Caco-2 (cell line): ENCODE data around the gene TTC33. TPM values are rescaled to one million over a fixed set of nuclear protein-coding genes. Genes with fewer than 3 reads are reported as not detected.
"Not testable (repeated sequence)": the region's sequence is repeated elsewhere in the genome, so short reads cannot be mapped to it uniquely, and the experiment has no call there.

Source experiments
- BruUV-seq: library from RNA; stranded (reverse); fragments of 400-500 nt; replicated peaks from 2 replicates; lab custom pipeline; 2021; lab: Mats Ljungman, UMichigan
- CTCF ChIA-PET: fragments of 300-600 bp; sonication (Branson Sonifier 250); formaldehyde crosslinking; loops from one replicate; lab custom pipeline; 2022; ENCODE audit warnings: antibody characterized with exemption; lab: Charles Lee
- POLR2A ChIA-PET: fragments of 300-600 bp; sonication (Branson Sonifier 250); formaldehyde crosslinking; loops from one replicate; lab custom pipeline; 2022; ENCODE audit warnings: antibody characterized with exemption; lab: Charles Lee
- DNase-seq, 2 experiments: peaks; one replicate each; pipeline versions ENCODE4 v3.0.0 to v3.0.0-alpha.2; 2020 to 2022
- H3K27me3 ChIP-seq: replicated peaks from 2 replicates; pipeline ENCODE4 v1.6.0; 2011; ENCODE audit warnings: low read length; ENCODE audit not compliant: control insufficient read depth, insufficient read depth
- H3K36me3 ChIP-seq: 2 replicates; pipeline ENCODE4 v1.5.1; 2011; ENCODE audit warnings: low read length; ENCODE audit not compliant: control insufficient read depth, insufficient read depth
- H3K4me1 ChIP-seq: fragments of 250-450 bp; sonication (Bioruptor Pico); 2 replicates; pipeline ENCODE4 v1.5.1; 2020; ENCODE audit warnings: mild to moderate bottlenecking
- H3K4me3 ChIP-seq: 2 replicates; pipeline ENCODE4 v1.5.1; 2011; ENCODE audit warnings: low read depth, mild to moderate bottlenecking, control low read depth, low read length
- H3K9me3 ChIP-seq: fragments of 250-450 bp; sonication (Bioruptor Pico); 2 replicates; pipeline ENCODE4 v1.5.1; 2020; ENCODE audit warnings: mild to moderate bottlenecking, moderate library complexity
- H3K27ac Mint-ChIP-seq: one replicate; pipeline ENCODE4 v1.8.0; 2022; ENCODE audit warnings: mixed read lengths; ENCODE audit not compliant: unreplicated experiment
- H3K27me3 Mint-ChIP-seq: one replicate; pipeline ENCODE4 v1.8.0; 2022; ENCODE audit warnings: mixed read lengths; ENCODE audit not compliant: insufficient read depth, unreplicated experiment
- H3K36me3 Mint-ChIP-seq: one replicate; pipeline ENCODE4 v1.8.0; 2022; ENCODE audit warnings: mild to moderate bottlenecking, mixed read lengths; ENCODE audit not compliant: insufficient read depth, unreplicated experiment
- H3K4me1 Mint-ChIP-seq: one replicate; pipeline ENCODE4 v1.8.0; 2022; ENCODE audit warnings: low read depth, mixed read lengths; ENCODE audit not compliant: unreplicated experiment
- H3K4me3 Mint-ChIP-seq: one replicate; pipeline ENCODE4 v1.8.0; 2022; ENCODE audit warnings: mild to moderate bottlenecking, moderate library complexity, mixed read lengths; ENCODE audit not compliant: unreplicated experiment
- H3K9me3 Mint-ChIP-seq: one replicate; pipeline ENCODE4 v1.8.0; 2022; ENCODE audit warnings: mixed read lengths; ENCODE audit not compliant: unreplicated experiment
- intact Hi-C: fragments of 100-400 bp; cut with micrococcal nuclease; formaldehyde crosslinking; loops from one replicate; pipeline ENCODE4 v1.10.0; 2022; ENCODE audit not compliant: unreplicated experiment
- total RNA-seq: library from RNA; stranded (reverse); gene quantifications from 2 replicates; pipeline ENCODE4 v1.2.3, GENCODE V29; 2022
- TF ChIP-seq, protein P1 (sequence below), 2 experiments: fragments of 200-600 bp in 1 of 2; IDR thresholded peaks; 1 replicate in 1 of 2; 2 replicates in 1 of 2; pipeline versions ENCODE4 v1.5.1 to v1.8.0; 2011 to 2022; ENCODE audit warnings: antibody characterized with exemption in 1 of 2, control low read depth in 1 of 2, inconsistent platforms in 1 of 2, low read depth in 1 of 2, low read length in 1 of 2, mild to moderate bottlenecking in 1 of 2, moderate library complexity in 1 of 2; ENCODE audit not compliant: insufficient read depth in 1 of 2, severe bottlenecking in 1 of 2, unreplicated experiment in 1 of 2

TTC33 gene
- total RNA-seq, 1 experiment from 2014 or later, result 8.6 TPM

DNA sequence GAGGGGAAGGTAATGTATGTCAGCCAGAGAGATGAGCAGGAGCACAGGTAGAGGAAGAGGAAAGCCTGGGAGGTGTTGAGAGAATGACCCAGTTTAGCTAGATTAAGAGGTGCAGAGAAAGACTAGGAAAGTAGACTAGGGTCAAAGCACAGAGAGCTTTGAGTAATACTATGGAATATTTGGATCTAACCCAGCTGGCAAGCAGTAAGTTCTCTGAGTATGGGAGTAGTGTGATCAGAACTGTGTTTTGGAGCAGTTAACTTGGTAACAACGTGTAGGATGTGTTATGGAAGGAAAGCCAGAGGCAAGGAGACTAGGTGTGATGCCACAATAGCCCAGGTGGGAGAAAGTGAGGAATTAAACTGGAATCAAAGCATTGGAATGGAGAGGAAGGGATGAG lies 160.9 kb downstream of the TTC33 start:
- H3K4me3 Mint-ChIP-seq, result no peak overlapping the region
- H3K9me3 Mint-ChIP-seq, result no peaks in the 10 kb centered on the region
- no peaks in the 10 kb centered on the region for H3K4me1 Mint-ChIP-seq
- POLR2A ChIA-PET, result interaction anchor here (0.6 kb wide), 1 partner anchor 37 kb away, joined by 3 read pairs; no protein-coding TSS in a partner anchor
- TF ChIP-seq, protein P1, sequence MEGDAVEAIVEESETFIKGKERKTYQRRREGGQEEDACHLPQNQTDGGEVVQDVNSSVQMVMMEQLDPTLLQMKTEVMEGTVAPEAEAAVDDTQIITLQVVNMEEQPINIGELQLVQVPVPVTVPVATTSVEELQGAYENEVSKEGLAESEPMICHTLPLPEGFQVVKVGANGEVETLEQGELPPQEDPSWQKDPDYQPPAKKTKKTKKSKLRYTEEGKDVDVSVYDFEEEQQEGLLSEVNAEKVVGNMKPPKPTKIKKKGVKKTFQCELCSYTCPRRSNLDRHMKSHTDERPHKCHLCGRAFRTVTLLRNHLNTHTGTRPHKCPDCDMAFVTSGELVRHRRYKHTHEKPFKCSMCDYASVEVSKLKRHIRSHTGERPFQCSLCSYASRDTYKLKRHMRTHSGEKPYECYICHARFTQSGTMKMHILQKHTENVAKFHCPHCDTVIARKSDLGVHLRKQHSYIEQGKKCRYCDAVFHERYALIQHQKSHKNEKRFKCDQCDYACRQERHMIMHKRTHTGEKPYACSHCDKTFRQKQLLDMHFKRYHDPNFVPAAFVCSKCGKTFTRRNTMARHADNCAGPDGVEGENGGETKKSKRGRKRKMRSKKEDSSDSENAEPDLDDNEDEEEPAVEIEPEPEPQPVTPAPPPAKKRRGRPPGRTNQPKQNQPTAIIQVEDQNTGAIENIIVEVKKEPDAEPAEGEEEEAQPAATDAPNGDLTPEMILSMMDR (IDR thresholded peaks at IDR 0.05; ENCODE audit: insufficient read depth in 1 of 2, low read depth in 1 of 2, low read length in 1 of 2, severe bottlenecking in 1 of 2, unreplicated experiment in 1 of 2), result no peak
- intact Hi-C loops, result no loop called here
- H3K36me3 Mint-ChIP-seq, result no peaks in the 10 kb centered on the region
- no TSS peak for BruUV-seq
- no peaks in the 10 kb centered on the region for H3K9me3 ChIP-seq
- no peaks in the 10 kb centered on the region for H3K36me3 ChIP-seq
- DNase-seq, result no peak
- H3K27me3 Mint-ChIP-seq, result peaks cover 13% of the 10 kb centered on the region
- no peaks in the 10 kb centered on the region for H3K27me3 ChIP-seq
- no peak overlapping the region for H3K4me3 ChIP-seq
- H3K4me1 ChIP-seq, result no peaks in the 10 kb centered on the region
- CTCF ChIA-PET, result no interaction called here
- H3K27ac Mint-ChIP-seq, result no peak overlapping the region

DNA sequence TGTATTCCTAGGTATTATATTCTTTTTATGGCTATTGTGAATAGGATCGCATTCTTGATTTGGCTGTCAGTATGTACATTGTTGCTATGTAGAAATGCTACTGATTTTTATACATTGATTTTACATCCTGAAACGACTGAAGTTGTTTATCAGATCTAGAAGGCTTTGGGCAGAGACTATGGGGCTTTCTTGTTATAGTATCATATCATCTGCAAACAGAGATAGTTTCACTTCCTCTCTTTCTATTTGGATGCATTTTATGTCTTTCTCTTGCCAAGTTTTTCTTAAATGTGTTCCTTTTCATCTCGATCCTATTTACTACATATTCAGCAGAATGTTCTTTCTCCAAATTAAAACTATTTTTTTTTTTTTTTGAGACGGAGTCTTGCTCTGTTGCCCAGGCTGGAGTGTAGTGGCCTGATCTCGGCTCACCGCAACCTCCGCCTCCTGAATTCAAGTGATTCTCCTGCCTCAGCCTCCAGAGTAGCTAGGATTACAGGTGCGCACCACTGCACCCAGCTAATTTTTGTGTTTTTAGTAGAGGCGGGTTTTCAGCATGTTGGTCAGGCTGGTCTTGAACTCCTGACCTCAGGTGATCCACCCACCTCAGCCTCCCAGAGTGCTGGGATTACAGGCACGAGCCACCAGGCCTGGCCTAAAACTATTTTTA lies 163.9 kb downstream of the TTC33 start:
- H3K27me3 ChIP-seq, DNase-seq, POLR2A ChIA-PET, intact Hi-C loops, H3K36me3 ChIP-seq, H3K4me3 ChIP-seq, H3K9me3 Mint-ChIP-seq, H3K4me1 Mint-ChIP-seq, H3K27ac Mint-ChIP-seq, H3K9me3 ChIP-seq, H3K27me3 Mint-ChIP-seq, H3K36me3 Mint-ChIP-seq, H3K4me3 Mint-ChIP-seq, H3K4me1 ChIP-seq, BruUV-seq, CTCF ChIA-PET: not testable (repeated sequence)

- Histone ChIP-seq H3K36me3 (no peaks in the 10 kb centered on the region), H3K4me1 (peaks cover 6% of the 10 kb centered on the region; the same call in 1 of the 2 replicates), H3K4me3 (no peak overlapping the region), H3K27me3 (no peaks in the 10 kb centered on the region), H3K9me3 (no peaks in the 10 kb centered on the region)
- no peak for DNase-seq
- Mint-ChIP-seq H3K4me1 (no peaks in the 10 kb centered on the region), H3K27me3 (no peaks in the 10 kb centered on the region), H3K9me3 (no peaks in the 10 kb centered on the region), H3K4me3 (no peak overlapping the region), H3K27ac (no peak overlapping the region), H3K36me3 (no peaks in the 10 kb centered on the region)
- TF ChIP-seq, protein P1 (IDR thresholded peaks at IDR 0.05; ENCODE audit: insufficient read depth in 1 of 2, low read depth in 1 of 2, low read length in 1 of 2, severe bottlenecking in 1 of 2, unreplicated experiment in 1 of 2), result no peak
- POLR2A ChIA-PET, result no interaction called here
- BruUV-seq, result no TSS peak
- intact Hi-C loops, result no loop called here
- CTCF ChIA-PET, result no interaction called here
Measured at GRCh38 chr5:40587376-40587775, 168.4 kb downstream of the TTC33 start.
